GM12878 (cell line): ENCODE results near the gene TMC6. TPM values are rescaled to one million over a fixed set of nuclear protein-coding genes. Genes with fewer than 3 reads are reported as not detected.
A peak's percentile ranks its signal among the peaks of the same experiment; 100 is the strongest.

Source experiments
- ATAC-seq: fragments of 200-7000 bp; cut with Tn5 transposase; 3 replicates; pipeline ENCODE4 v1.9.1; 2020; ENCODE audit warnings: mild to moderate bottlenecking, moderate library complexity
- BruUV-seq: library from RNA; stranded (reverse); fragments of 400-500 nt; replicated peaks from 2 replicates; lab custom pipeline; 2021; lab: Mats Ljungman, UMichigan
- CTCF ChIA-PET: fragments of 300-600 bp; sonication (Branson Sonifier 250); formaldehyde crosslinking; extraction: SDS; loops from one replicate; lab custom pipeline; 2021; ENCODE audit warnings: inconsistent platforms; lab: Yijun Ruan, JAX
- POLR2A ChIA-PET: fragments of 350-600 bp; formaldehyde crosslinking; extraction: SDS; loops from one replicate; lab custom pipeline; 2021; ENCODE audit warnings: inconsistent platforms; lab: Charles Lee
- RAD21 ChIA-PET: fragments of 300-600 bp; sonication (Branson Sonifier 250); formaldehyde crosslinking; loops from one replicate; lab custom pipeline; 2023; ENCODE audit warnings: antibody characterized with exemption; ENCODE audit not compliant: unreplicated experiment; lab: Charles Lee
- SMC1A ChIA-PET: fragments of 300-600 bp; sonication (Branson Sonifier 250); formaldehyde crosslinking; loops from one replicate; lab custom pipeline; 2023; ENCODE audit not compliant: unreplicated experiment, uncharacterized antibody; lab: Charles Lee
- DNase-seq: peaks from one replicate; pipeline ENCODE4 v3.0.0-alpha.2; 2011; ENCODE audit warnings: low read depth, low spot score
- FAIRE-seq: peaks from 3 replicates; lab custom pipeline; 2011; peaks lifted over from hg19 to GRCh38; lab: Jason Lieb, UNC
- H2AFZ ChIP-seq: 2 replicates; pipeline ENCODE4 v1.6.0; 2011; ENCODE audit warnings: low read depth, low read length, control low read depth; ENCODE audit not compliant: control insufficient read depth
- H3K27ac ChIP-seq: 2 replicates; pipeline ENCODE4 v1.5.1; 2011; ENCODE audit warnings: control low read depth; ENCODE audit not compliant: control insufficient read depth, insufficient read depth
- H3K27me3 ChIP-seq, 2 experiments: replicated peaks in 1 of 2; 2 replicates each; pipeline versions ENCODE4 v1.6.0 to v1.6.1; 2011; ENCODE audit warnings: low read length in 1 of 2; ENCODE audit not compliant: control insufficient read depth in 2 of 2, insufficient read depth in 2 of 2
- H3K36me3 ChIP-seq, 2 experiments: 2 replicates each; pipeline ENCODE4 v1.5.1; 2011; ENCODE audit warnings: low read length in 1 of 2; ENCODE audit not compliant: control insufficient read depth in 2 of 2, insufficient read depth in 2 of 2
- H3K4me1 ChIP-seq: 2 replicates; pipeline ENCODE4 v1.6.1; 2011; ENCODE audit warnings: mild to moderate bottlenecking, low read length, moderate library complexity, mixed read lengths; ENCODE audit not compliant: control insufficient read depth, insufficient read depth
- H3K4me2 ChIP-seq: 2 replicates; pipeline ENCODE4 v1.6.0; 2011; ENCODE audit warnings: control low read depth; ENCODE audit not compliant: control insufficient read depth, insufficient read depth
- H3K4me3 ChIP-seq: fragments of 200-600 bp; sonication (generic); 2 replicates; pipeline ENCODE4 v1.5.1; 2016
- H3K79me2 ChIP-seq: 2 replicates; pipeline ENCODE4 v1.6.0; 2011; ENCODE audit warnings: low read length; ENCODE audit not compliant: control insufficient read depth, insufficient read depth
- H3K9ac ChIP-seq: 2 replicates; pipeline ENCODE4 v1.8.0; 2011; ENCODE audit warnings: low read length, control low read depth, mixed read lengths; ENCODE audit not compliant: control insufficient read depth, insufficient read depth
- H3K9me3 ChIP-seq: replicated peaks from 3 replicates; pipeline ENCODE4 v1.5.1; 2011; ENCODE audit warnings: mild to moderate bottlenecking, low read length; ENCODE audit not compliant: control insufficient read depth, insufficient read depth
- H4K20me1 ChIP-seq: 2 replicates; pipeline ENCODE4 v1.6.0; 2011; ENCODE audit not compliant: control insufficient read depth, insufficient read depth
- CTCF ChIP-seq, 3 experiments: IDR thresholded peaks in 2 of 3; conservative IDR thresholded peaks in 1 of 3; 2 replicates each; pipeline ENCODE4 v1.5.1; 2011; ENCODE audit warnings: low read depth in 3 of 3, low read length in 3 of 3, mild to moderate bottlenecking in 3 of 3, control low read depth in 2 of 3, moderate library complexity in 2 of 3, inconsistent platforms in 1 of 3, mixed read lengths in 1 of 3; ENCODE audit not compliant: control insufficient read depth in 2 of 3, insufficient read depth in 1 of 3; ENCODE audit errors: extremely low read depth in 1 of 3
- HCFC1 ChIP-seq: fragments of 150-350 bp; IDR thresholded peaks from 2 replicates; pipeline ENCODE4 v1.6.1; 2014; ENCODE audit warnings: low read length
- WGBS: methylation state at CpG from one replicate; pipeline ENCODE4 v1.1.6; 2016; ENCODE audit warnings: low lambda C conversion rate; ENCODE audit not compliant: insufficient replicate concordance, insufficient coverage; ENCODE audit errors: missing lambda C conversion rate; 5-methylcytosine and 5-hydroxymethylcytosine counted together
- in situ Hi-C: fragments of 300-500 bp; cut with MboI; formaldehyde crosslinking; loops from 9 replicates; pipeline ENCODE4 v1.14.3; 2018; ENCODE audit warnings: mixed read lengths
- intact Hi-C: fragments of 100-400 bp; cut with micrococcal nuclease; formaldehyde crosslinking; loops from one replicate; pipeline ENCODE4 v1.14.2; 2022; ENCODE audit not compliant: unreplicated experiment
- polyA plus RNA-seq, 11 experiments: library from polyadenylated mRNA; depleted of rRNA in 4 of 11; unstranded in 6 of 11; stranded (reverse) in 5 of 11; fragments of >200 nt; fragmentation: Nextera tagmentation in 4 of 11; fragmentation: Illumina TruSeq in 1 of 11; extraction: Ambion mirVana in 4 of 11; extraction: Trizol in 1 of 11; gene quantifications; 1 replicate in 1 of 11; 2 replicates in 10 of 11; pipeline versions ENCODE4 v1.2.1 to v1.2.3, GENCODE V29; 2011 to 2016; ENCODE audit warnings: inconsistent platforms in 2 of 11, missing spikeins in 2 of 11, low read depth in 1 of 11
- total RNA-seq, 4 experiments: library from RNA; depleted of rRNA in 3 of 4; stranded (reverse); fragments of >200 nt in 3 of 4; fragmentation: Illumina TruSeq in 1 of 4; extraction: Trizol in 1 of 4; gene quantifications; 2 replicates each; pipeline versions ENCODE4 v1.2.1 to v1.2.3, GENCODE V29; 2013 to 2021

The TMC6 gene
- total and polyA plus RNA-seq, 10 of the 15 experiments (the other 5 are each of a cell fraction or from before 2014, with no cell fraction given): 1.9 to 232 (median 60.6) TPM

- FAIRE-seq (no peak), ATAC-seq (no peak), DNase-seq (no peak)
- peaks cover 0 to 4% of the 10 kb centered on the region in 2 experiments; a peak in 3 of 4 replicates for H3K36me3 ChIP-seq
- H3K27ac ChIP-seq: no peak overlapping the region
- RAD21 ChIA-PET: no interaction called here
- no peaks in the 10 kb centered on the region for H3K9me3 ChIP-seq
- in situ Hi-C loops: loop anchor here (25.0 kb wide), 1 partner anchor 1904 kb away; the partner anchor contains the start of gene UBALD2
- intact Hi-C loops: no loop called here
- no TSS peak for BruUV-seq
- no peaks in the 10 kb centered on the region for H4K20me1 ChIP-seq
- TF ChIP-seq CTCF (IDR thresholded peaks at IDR 0.05 in 2 of 3, conservative IDR thresholded peaks at IDR 0.05 in 1 of 3; ENCODE audit: control insufficient read depth in 2 of 3, extremely low read depth in 1 of 3, insufficient read depth in 1 of 3, low read depth in 3 of 3, low read length in 3 of 3): peak in 1 of 3 experiments; percentile 17; a peak in 1 of 6 replicates
- TF ChIP-seq HCFC1: no peak
- POLR2A ChIA-PET: interaction anchor here (1.4 kb wide), 1 partner anchor 22 kb away, joined by 3 read pairs; no protein-coding TSS in a partner anchor
- H3K79me2 ChIP-seq: peaks cover 36% of the 10 kb centered on the region
- 55% methylated on average over 5 of the region's 6 CpGs for WGBS
- H3K4me2 ChIP-seq: no peak overlapping the region
- no peak overlapping the region for H3K4me3 ChIP-seq
- no peak overlapping the region for H2AFZ ChIP-seq
- no peaks in the 10 kb centered on the region for H3K27me3 ChIP-seq
- SMC1A ChIA-PET: interaction anchor here (1.1 to 1.2 kb wide), 2 partner anchors 9 to 10 kb away, joined by 3 read pairs; no protein-coding TSS in a partner anchor
- H3K9ac ChIP-seq: no peak overlapping the region
- H3K4me1 ChIP-seq: peaks cover 20% of the 10 kb centered on the region
- CTCF ChIA-PET: no interaction called here
These were observed 37.9 kb upstream of the TMC6 start for GRCh38 chr17:78166416-78166815.
